Large intestine (tissue), 3 donors: ENCODE measurements around the gene ZNF70. TPM values are rescaled to one million over a fixed set of nuclear protein-coding genes. Genes with fewer than 3 reads are reported as not detected.
"Not testable (repeated sequence)": the region's sequence is repeated elsewhere in the genome, so short reads cannot be mapped to it uniquely, and the experiment has no call there.

Experiments
- DNase-seq, 2 donors: peaks; one replicate each; pipeline versions ENCODE4 v3.0.0 to v3.0.0-alpha.2; 2013
- H3K27ac ChIP-seq: one replicate; pipeline ENCODE4 v1.5.1; 2013; ENCODE audit warnings: low read length
- H3K27me3 ChIP-seq: 2 replicates; pipeline ENCODE4 v1.6.1; 2013; ENCODE audit warnings: low read length; ENCODE audit not compliant: control insufficient read depth, insufficient read depth
- H3K36me3 ChIP-seq: 2 replicates; pipeline ENCODE4 v1.6.1; 2013; ENCODE audit warnings: low read length; ENCODE audit not compliant: control insufficient read depth, insufficient read depth
- H3K4me1 ChIP-seq: one replicate; pipeline ENCODE4 v1.6.1; 2013; ENCODE audit warnings: low read length; ENCODE audit not compliant: control insufficient read depth, insufficient read depth
- H3K4me3 ChIP-seq: one replicate; pipeline ENCODE4 v1.5.1; 2013; ENCODE audit warnings: low read length
- H3K9me3 ChIP-seq: one replicate; pipeline ENCODE4 v1.6.1; 2013; ENCODE audit warnings: mild to moderate bottlenecking, low read depth, low read length, moderate library complexity; ENCODE audit not compliant: control insufficient read depth
- WGBS: methylation state at CpG from one replicate; pipeline ENCODE4 v1.1.5; 2013; ENCODE audit warnings: low lambda C conversion rate; ENCODE audit not compliant: insufficient coverage; 5-methylcytosine and 5-hydroxymethylcytosine counted together
- polyA plus RNA-seq: library from polyadenylated mRNA; unstranded; fragments of 120-200 nt; gene quantifications from one replicate; pipeline ENCODE4 v1.2.1, GENCODE V29; 2013

ZNF70 gene
- polyA plus RNA-seq, 1 donor = 4.0 TPM

- Histone ChIP-seq H3K36me3 (peaks cover 3% of the 10 kb centered on the region), H3K4me3 (peak overlapping the region; percentile 83), H3K27ac (no peak overlapping the region), H3K9me3 (no peaks in the 10 kb centered on the region), H3K4me1 (peaks cover 25% of the 10 kb centered on the region), H3K27me3 (no peaks in the 10 kb centered on the region)
- 94% methylated on average over 2 of the region's 12 CpGs for WGBS
- DNase-seq = peak in 1 of 2 donors; percentile 18
Measured at GRCh38 chr22:23749841-23750301, 1.0 kb downstream of the ZNF70 start.

- Histone ChIP-seq H3K4me1 (peaks cover 15% of the 10 kb centered on the region), H3K9me3 (no peaks in the 10 kb centered on the region), H3K27me3 (no peaks in the 10 kb centered on the region), H3K4me3 (no peak overlapping the region), H3K36me3 (peaks cover 31% of the 10 kb centered on the region), H3K27ac (no peak overlapping the region)
- peak; percentile 44 to 76 for DNase-seq
- WGBS = no CpG with 5 or more reads among the region's 6 CpGs
Measured at GRCh38 chr22:23745791-23746190, 5.1 kb downstream of the ZNF70 start.

- no peak overlapping the region for H3K27ac ChIP-seq
- H3K27me3 ChIP-seq = no peaks in the 10 kb centered on the region
- peaks cover 31% of the 10 kb centered on the region for H3K36me3 ChIP-seq
- H3K9me3 ChIP-seq = no peaks in the 10 kb centered on the region
- no peak overlapping the region for H3K4me3 ChIP-seq
- H3K4me1 ChIP-seq = peaks cover 5% of the 10 kb centered on the region
- WGBS = no CpG with 5 or more reads among the region's 14 CpGs
- DNase-seq = no peak
Measured at GRCh38 chr22:23744485-23744884, 6.4 kb downstream of the ZNF70 start.

- WGBS = no CpG with 5 or more reads among the region's 13 CpGs
- DNase-seq = no peak
- Histone ChIP-seq H3K36me3 (peaks cover 31% of the 10 kb centered on the region), H3K4me1 (peaks cover 5% of the 10 kb centered on the region), H3K27ac (no peak overlapping the region), H3K9me3 (no peaks in the 10 kb centered on the region), H3K4me3 (no peak overlapping the region), H3K27me3 (no peaks in the 10 kb centered on the region)
Measured at GRCh38 chr22:23744001-23744400, 6.9 kb downstream of the ZNF70 start.

GRCh38 chr22:23743303-23743705 is 7.6 kb downstream of the ZNF70 start:
- H3K4me1 ChIP-seq = peaks cover 5% of the 10 kb centered on the region
- peaks cover 31% of the 10 kb centered on the region for H3K36me3 ChIP-seq
- H3K27ac ChIP-seq = no peak overlapping the region
- no CpG with 5 or more reads among the region's 2 CpGs for WGBS
- no peaks in the 10 kb centered on the region for H3K27me3 ChIP-seq
- no peak for DNase-seq
- H3K4me3 ChIP-seq = no peak overlapping the region
- H3K9me3 ChIP-seq = no peaks in the 10 kb centered on the region

- Histone ChIP-seq H3K4me3 (no peak overlapping the region), H3K27ac (no peak overlapping the region), H3K4me1 (peaks cover 5% of the 10 kb centered on the region), H3K36me3 (peaks cover 31% of the 10 kb centered on the region), H3K9me3 (no peaks in the 10 kb centered on the region), H3K27me3 (no peaks in the 10 kb centered on the region)
- no CpG with 5 or more reads among the region's 7 CpGs for WGBS
- no peak for DNase-seq
Measured at GRCh38 chr22:23742505-23743264, 8.2 kb downstream of the ZNF70 start.

- Histone ChIP-seq H3K9me3 (no peaks in the 10 kb centered on the region), H3K27me3 (no peaks in the 10 kb centered on the region), H3K4me1 (no peaks in the 10 kb centered on the region), H3K27ac (no peak overlapping the region), H3K36me3 (peaks cover 7% of the 10 kb centered on the region), H3K4me3 (no peak overlapping the region)
- DNase-seq = no peak
Measured at GRCh38 chr22:23737696-23738095, 13.2 kb downstream of the ZNF70 start.

- not testable (repeated sequence) for H3K27ac ChIP-seq, DNase-seq, H3K9me3 ChIP-seq, H3K4me3 ChIP-seq, H3K27me3 ChIP-seq, H3K36me3 ChIP-seq, H3K4me1 ChIP-seq
- no CpG with 5 or more reads among the region's 4 CpGs for WGBS
Measured at GRCh38 chr22:23728108-23728507, 22.8 kb downstream of the ZNF70 start.

- H3K36me3 ChIP-seq = no peaks in the 10 kb centered on the region
- no peak overlapping the region for H3K4me3 ChIP-seq
- no peaks in the 10 kb centered on the region for H3K4me1 ChIP-seq
- H3K9me3 ChIP-seq = no peaks in the 10 kb centered on the region
- no peaks in the 10 kb centered on the region for H3K27me3 ChIP-seq
- no peak overlapping the region for H3K27ac ChIP-seq
- DNase-seq = no peak
- WGBS = no CpG with 5 or more reads among the region's 2 CpGs
Measured at GRCh38 chr22:23722724-23723123, 28.2 kb downstream of the ZNF70 start.

- Histone ChIP-seq H3K36me3 (no peaks in the 10 kb centered on the region), H3K9me3 (no peaks in the 10 kb centered on the region), H3K4me3 (no peak overlapping the region), H3K27me3 (no peaks in the 10 kb centered on the region), H3K27ac (no peak overlapping the region), H3K4me1 (peaks cover 3% of the 10 kb centered on the region)
- no CpG with 5 or more reads among the region's 4 CpGs for WGBS
- DNase-seq = no peak
Measured at GRCh38 chr22:23722160-23722559, 28.8 kb downstream of the ZNF70 start.

GRCh38 chr22:23720855-23721254 is 30.1 kb downstream of the ZNF70 start:
- 88% methylated on average over 2 of the region's 6 CpGs for WGBS
- DNase-seq = no peak

More at GRCh38 chr22:23720855-23721254, 30.1 kb downstream of the ZNF70 start:
- Histone ChIP-seq H3K9me3 (no peaks in the 10 kb centered on the region), H3K27ac (no peak overlapping the region), H3K36me3 (no peaks in the 10 kb centered on the region), H3K4me3 (no peak overlapping the region), H3K27me3 (no peaks in the 10 kb centered on the region), H3K4me1 (peaks cover 6% of the 10 kb centered on the region)
